T-helper 17 cell (primary cell): Measurements from ENCODE around the gene FGD2. TPM values are rescaled to one million over a fixed set of nuclear protein-coding genes. Genes with fewer than 3 reads are reported as not detected.
A peak's percentile ranks its signal among the peaks of the same experiment; 100 is the strongest.

ENCODE experiments used
- ATAC-seq: fragments of 150-1000 bp; cut with Tn5 transposase; 2 replicates; pipeline ENCODE4 v1.10.0; 2021; ENCODE audit warnings: mild to moderate bottlenecking, moderate library complexity
- DNase-seq, 3 donors: peaks; one replicate each; pipeline versions ENCODE4 v3.0.0 to v3.0.0-alpha.2; 2020 to 2021
- H3K9me3 ChIP-seq: one replicate; pipeline ENCODE4 v1.7.0; 2013; ENCODE audit warnings: low read length, mild to moderate bottlenecking; ENCODE audit not compliant: control insufficient read depth, poor library complexity, severe bottlenecking
- H3K27ac Mint-ChIP-seq: one replicate; pipeline ENCODE4 v1.8.0; 2022; ENCODE audit warnings: mild to moderate bottlenecking, moderate library complexity, mixed read lengths
- H3K27me3 Mint-ChIP-seq: one replicate; pipeline ENCODE4 v1.8.0; 2022; ENCODE audit warnings: mixed read lengths
- H3K36me3 Mint-ChIP-seq: one replicate; pipeline ENCODE4 v1.8.0; 2022; ENCODE audit warnings: low read depth, mixed read lengths
- H3K4me1 Mint-ChIP-seq: one replicate; pipeline ENCODE4 v1.8.0; 2022; ENCODE audit warnings: mild to moderate bottlenecking, mixed read lengths
- H3K4me3 Mint-ChIP-seq: one replicate; pipeline ENCODE4 v1.8.0; 2022; ENCODE audit warnings: mild to moderate bottlenecking, moderate library complexity, mixed read lengths
- total RNA-seq, 4 donors: library from RNA in 2 of 4; stranded (reverse) in 2 of 4; gene quantifications; one replicate each; pipeline ENCODE4 v1.2.3 and lab custom pipeline; 2022 to 2026

FGD2 gene
- total RNA-seq, result 10 to 100 TPM in 1 of 2 donors, 1 to 10 TPM in 1; 1.7 to 12.6 TPM
- total RNA-seq (lab: John Stamatoyannopoulos, UW), result 0.23 to 0.53 reads per million in 2 donors

- ATAC-seq, result peak; percentile 59
- Mint-ChIP-seq H3K27me3 (no peaks in the 10 kb centered on the region), H3K4me1 (peaks cover 20% of the 10 kb centered on the region), H3K4me3 (peak within 1 kb of the TSS; percentile 91), H3K27ac (peak within 1 kb of the TSS; percentile 89), H3K36me3 (no peaks in the 10 kb centered on the region)
- no peaks in the 10 kb centered on the region for H3K9me3 ChIP-seq
- DNase-seq, result no peak
Measured at GRCh38 chr6:37005061-37005810, at the start of gene FGD2. Gene FGD2 (plus strand): TSS chr6:37005655. CDS start chr6:37005818, 163 bp downstream.

GRCh38 chr6:36955671-36956445 lies 49.6 kb upstream of the FGD2 start:
- peak; percentile 54 for ATAC-seq

GRCh38 chr6:36956446-36956820 lies 49.0 kb upstream of the FGD2 start:
- Mint-ChIP-seq H3K36me3 (peaks cover 2% of the 10 kb centered on the region), H3K27me3 (no peaks in the 10 kb centered on the region), H3K4me3 (peak overlapping the region; percentile 94), H3K27ac (peak overlapping the region; percentile 92), H3K4me1 (peaks cover 53% of the 10 kb centered on the region)
- no peaks in the 10 kb centered on the region for H3K9me3 ChIP-seq
- ATAC-seq (no peak), DNase-seq (no peak)

More at GRCh38 chr6:36955671-36956445, 49.6 kb upstream of the FGD2 start:
- Mint-ChIP-seq H3K36me3 (peaks cover 2% of the 10 kb centered on the region), H3K4me1 (peaks cover 48% of the 10 kb centered on the region), H3K27me3 (no peaks in the 10 kb centered on the region), H3K27ac (peak overlapping the region; percentile 92), H3K4me3 (peak overlapping the region; percentile 94)
- DNase-seq, result no peak
- H3K9me3 ChIP-seq, result no peaks in the 10 kb centered on the region

- no peak for DNase-seq
- Mint-ChIP-seq H3K27me3 (no peaks in the 10 kb centered on the region), H3K27ac (peak overlapping the region; percentile 92), H3K36me3 (peaks cover 2% of the 10 kb centered on the region), H3K4me3 (no peak overlapping the region), H3K4me1 (peaks cover 58% of the 10 kb centered on the region)
- H3K9me3 ChIP-seq, result no peaks in the 10 kb centered on the region
- ATAC-seq, result no peak
Measured at GRCh38 chr6:36957773-36958271, 47.6 kb upstream of the FGD2 start.

GRCh38 chr6:36958775-36959554 lies 46.5 kb upstream of the FGD2 start:
- Mint-ChIP-seq H3K36me3 (peaks cover 2% of the 10 kb centered on the region), H3K4me3 (no peak overlapping the region), H3K27me3 (no peaks in the 10 kb centered on the region), H3K27ac (peak overlapping the region; percentile 92), H3K4me1 (peaks cover 61% of the 10 kb centered on the region)
- no peaks in the 10 kb centered on the region for H3K9me3 ChIP-seq
- DNase-seq (no peak), ATAC-seq (no peak)

GRCh38 chr6:36959555-36960250 lies 45.8 kb upstream of the FGD2 start:
- ATAC-seq, result no peak
- H3K4me3 Mint-ChIP-seq, result no peak overlapping the region
- DNase-seq, result no peak
- peaks cover 58% of the 10 kb centered on the region for H3K4me1 Mint-ChIP-seq
- H3K27me3 Mint-ChIP-seq, result no peaks in the 10 kb centered on the region
- no peaks in the 10 kb centered on the region for H3K9me3 ChIP-seq
- H3K27ac Mint-ChIP-seq, result peak overlapping the region; percentile 93
- peaks cover 2% of the 10 kb centered on the region for H3K36me3 Mint-ChIP-seq

- H3K36me3 Mint-ChIP-seq, result peaks cover 2% of the 10 kb centered on the region
- no peaks in the 10 kb centered on the region for H3K27me3 Mint-ChIP-seq
- ATAC-seq, result no peak
- H3K9me3 ChIP-seq, result no peaks in the 10 kb centered on the region
- no peak for DNase-seq
- H3K4me1 Mint-ChIP-seq, result peaks cover 47% of the 10 kb centered on the region
- H3K27ac Mint-ChIP-seq, result peak overlapping the region; percentile 93
- H3K4me3 Mint-ChIP-seq, result peak overlapping the region; percentile 66
Measured at GRCh38 chr6:36961441-36962435, 43.7 kb upstream of the FGD2 start.

- no peaks in the 10 kb centered on the region for H3K9me3 ChIP-seq
- Mint-ChIP-seq H3K4me1 (peaks cover 39% of the 10 kb centered on the region), H3K27ac (peak overlapping the region; percentile 93), H3K36me3 (no peaks in the 10 kb centered on the region), H3K27me3 (no peaks in the 10 kb centered on the region), H3K4me3 (peak overlapping the region; percentile 71)
- ATAC-seq, result peak; percentile 84
- peak; percentile 56 to 83 (median 73) for DNase-seq
Measured at GRCh38 chr6:36962874-36963273, 42.6 kb upstream of the FGD2 start.

GRCh38 chr6:36963451-36964290 lies 41.8 kb upstream of the FGD2 start:
- peak; percentile 70 for ATAC-seq
- H3K9me3 ChIP-seq, result no peaks in the 10 kb centered on the region
- H3K4me1 Mint-ChIP-seq, result peaks cover 39% of the 10 kb centered on the region
- peaks cover 1% of the 10 kb centered on the region for H3K36me3 Mint-ChIP-seq
- H3K4me3 Mint-ChIP-seq, result peak overlapping the region; percentile 71
- H3K27ac Mint-ChIP-seq, result peak overlapping the region; percentile 93
- H3K27me3 Mint-ChIP-seq, result no peaks in the 10 kb centered on the region
- DNase-seq, result no peak

GRCh38 chr6:36964349-36964748 lies 41.1 kb upstream of the FGD2 start:
- no peak for ATAC-seq
- H3K27me3 Mint-ChIP-seq, result no peaks in the 10 kb centered on the region
- H3K27ac Mint-ChIP-seq, result peak overlapping the region; percentile 93
- H3K36me3 Mint-ChIP-seq, result peaks cover 3% of the 10 kb centered on the region
- H3K9me3 ChIP-seq, result no peaks in the 10 kb centered on the region
- H3K4me3 Mint-ChIP-seq, result no peak overlapping the region
- no peak for DNase-seq
- peaks cover 39% of the 10 kb centered on the region for H3K4me1 Mint-ChIP-seq

GRCh38 chr6:36964908-36965307 lies 40.5 kb upstream of the FGD2 start:
- ATAC-seq, result no peak
- Mint-ChIP-seq H3K27ac (peak overlapping the region; percentile 93), H3K36me3 (peaks cover 3% of the 10 kb centered on the region), H3K4me3 (peak overlapping the region; percentile 31), H3K4me1 (peaks cover 41% of the 10 kb centered on the region), H3K27me3 (no peaks in the 10 kb centered on the region)
- no peak for DNase-seq
- H3K9me3 ChIP-seq, result no peaks in the 10 kb centered on the region
